ENCODE data around the gene TECR. TPM values are rescaled to one million over a fixed set of nuclear protein-coding genes. Genes with fewer than 3 reads are reported as not detected.
"Not testable (repeated sequence)": the region's sequence is repeated elsewhere in the genome, so short reads cannot be mapped to it uniquely, and the experiment has no call there.

Gene TECR
- total RNA-seq, 1 donor from 2014 or later: 17.0 TPM

DNA sequence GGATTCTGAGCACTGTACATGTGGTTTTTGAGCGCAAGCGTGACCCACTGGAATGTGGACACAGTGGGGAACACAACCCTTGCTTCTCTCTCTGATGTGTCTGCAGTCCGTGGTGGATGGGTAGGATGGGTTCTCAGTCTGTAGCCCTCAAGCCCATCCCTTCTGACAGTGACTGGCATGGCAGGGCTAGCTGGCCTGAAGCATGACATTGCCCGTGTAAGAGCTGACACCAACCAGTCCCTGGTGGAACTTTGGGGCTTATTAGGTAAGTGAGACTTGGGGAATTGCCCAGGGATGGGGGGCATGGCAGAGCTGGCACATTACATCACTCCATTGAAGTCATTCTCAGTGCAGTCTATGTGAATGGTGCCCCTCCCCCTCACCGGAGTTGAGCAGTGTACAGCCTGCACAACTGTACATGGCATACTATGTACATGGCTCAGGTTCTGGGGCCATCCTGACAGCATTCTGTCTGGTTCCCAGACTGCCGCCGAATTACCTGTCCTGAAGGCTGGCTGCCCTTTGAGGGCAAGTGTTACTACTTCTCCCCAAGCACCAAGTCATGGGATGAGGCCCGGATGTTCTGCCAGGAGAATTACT is 70.3 kb downstream of the TECR start:
- no peak for DNase-seq

DNA sequence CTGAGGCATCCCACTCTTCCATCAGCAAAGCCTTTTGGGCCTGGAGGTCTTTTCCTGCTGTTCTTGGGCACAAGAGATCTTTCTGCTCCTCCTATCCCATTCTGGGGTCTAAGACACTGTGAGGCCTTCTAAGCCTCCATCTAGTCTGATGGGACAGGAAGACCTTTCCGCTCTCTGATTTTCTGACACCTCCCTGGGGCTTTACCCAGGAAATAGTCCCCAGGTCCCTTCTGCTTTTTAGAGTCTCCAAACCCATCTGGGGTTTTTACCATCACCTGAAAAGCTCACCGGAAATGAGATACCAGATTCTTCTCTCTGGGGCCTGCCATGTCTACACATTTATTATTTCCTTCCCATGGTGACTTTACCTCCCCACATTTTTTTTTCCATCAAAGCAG is 74.6 kb downstream of the TECR start:
- no peak for DNase-seq

DNA sequence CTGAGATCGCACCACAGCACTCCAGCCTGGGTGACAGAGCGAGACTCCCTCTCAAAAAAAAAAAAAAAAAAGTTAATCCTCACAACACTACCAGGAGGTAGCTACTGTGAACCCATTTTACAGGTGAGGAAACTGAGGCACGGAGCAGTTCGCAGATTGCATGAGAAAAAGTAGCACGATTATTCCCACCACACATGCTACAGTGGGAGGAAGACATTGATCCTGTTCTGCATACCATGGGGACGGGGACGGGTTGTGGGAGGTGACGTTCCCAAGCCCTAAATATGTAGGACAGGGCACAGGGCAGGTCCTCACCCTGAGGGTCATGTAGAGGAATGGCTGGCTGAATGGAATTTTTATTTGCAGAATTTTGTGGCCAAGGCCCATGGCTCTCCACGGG is 77.2 kb downstream of the TECR start:
- no peak for DNase-seq

DNA sequence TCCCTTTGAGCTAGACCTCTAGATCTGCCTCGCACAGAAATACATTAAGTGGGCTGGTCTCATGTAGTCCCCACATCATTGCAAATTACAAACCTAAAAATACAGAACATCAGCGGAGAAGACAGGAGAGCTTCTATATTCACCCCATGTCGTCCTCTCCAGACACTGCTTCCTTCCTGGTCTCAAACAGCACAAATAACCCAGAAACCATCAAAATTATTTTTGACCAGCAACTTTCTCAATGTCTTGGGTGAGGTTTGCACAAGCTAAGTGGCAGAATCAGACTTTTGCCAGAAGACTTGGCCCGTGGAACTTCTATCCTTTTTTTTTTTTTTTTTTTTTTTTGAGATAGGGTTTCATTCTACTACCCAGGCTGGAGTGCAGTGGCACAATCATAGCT is 81.7 kb downstream of the TECR start:
- no peak for DNase-seq

DNA sequence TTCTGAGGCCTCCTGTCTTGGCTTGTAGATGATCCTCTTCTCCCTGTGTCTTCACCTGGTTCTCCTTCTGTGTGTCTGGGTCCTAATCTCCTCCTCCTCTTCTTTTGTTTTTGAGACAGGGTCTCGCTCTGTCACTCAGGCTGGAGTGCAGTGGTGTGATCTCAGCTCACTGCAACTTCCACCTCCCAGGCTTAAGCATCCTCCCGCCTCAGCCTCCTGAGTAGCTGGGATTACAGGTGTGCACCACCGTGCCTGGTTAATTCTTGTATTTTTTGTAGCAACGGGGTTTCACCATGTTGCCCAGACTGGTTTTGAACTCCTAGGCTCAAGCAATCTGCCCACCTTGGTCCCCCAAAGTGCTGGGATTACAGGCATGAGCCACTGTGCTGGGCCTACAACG is 82.8 kb downstream of the TECR start:
- DNase-seq: not testable (repeated sequence)

DNA sequence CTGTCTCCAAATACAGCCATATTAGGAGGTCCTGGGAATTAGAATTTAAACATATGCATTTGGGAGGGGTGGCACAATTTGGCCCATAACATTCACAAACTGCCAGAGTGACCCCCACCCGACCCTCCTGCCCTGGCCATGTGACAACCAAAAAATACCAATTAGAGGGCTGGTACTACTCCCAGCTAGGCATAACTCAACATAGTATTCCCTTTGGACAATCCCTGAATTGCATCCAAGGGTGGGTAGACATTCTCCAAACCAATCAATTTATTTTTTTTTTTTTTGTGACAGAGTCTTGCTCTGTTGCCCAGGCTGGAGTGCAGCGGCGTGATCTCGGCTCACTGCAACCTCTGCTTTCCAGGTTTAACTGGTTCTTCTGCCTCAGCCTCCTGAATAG is 83.3 kb downstream of the TECR start:
- DNase-seq: no peak

DNA sequence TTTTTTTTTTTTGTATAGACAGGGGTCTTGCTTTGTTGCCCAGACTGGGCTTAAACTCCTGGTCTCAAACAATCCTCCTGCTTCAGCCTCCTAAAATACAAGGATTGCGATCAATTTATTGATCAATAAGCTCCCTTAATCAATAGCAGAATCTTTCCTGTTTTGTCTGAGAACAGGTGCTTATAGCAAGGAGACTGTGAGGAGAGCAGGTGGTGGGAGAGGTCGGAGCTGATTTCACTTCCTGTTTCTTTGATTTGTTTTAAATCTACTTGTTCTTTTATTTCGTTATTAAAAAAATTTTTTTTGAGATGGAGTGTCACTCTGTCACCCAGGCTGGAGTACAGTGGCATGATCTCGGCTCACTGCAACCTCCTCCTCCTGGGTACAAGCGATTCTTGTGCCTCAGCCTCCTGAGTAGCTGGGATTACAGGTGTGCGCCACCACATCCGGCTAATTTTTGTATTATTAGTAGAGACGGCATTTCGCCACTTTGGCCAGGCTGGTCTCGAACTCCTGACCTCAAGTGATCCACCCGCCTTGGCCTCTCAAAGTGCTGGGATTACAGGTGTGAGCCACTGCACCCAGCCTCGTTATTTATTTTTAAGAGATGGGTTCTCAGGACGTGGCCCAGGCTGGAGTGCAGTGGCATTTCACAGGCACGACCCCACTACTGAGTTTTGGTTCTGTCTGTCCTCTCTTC is 84.2 kb downstream of the TECR start:
- not testable (repeated sequence) for DNase-seq

DNA sequence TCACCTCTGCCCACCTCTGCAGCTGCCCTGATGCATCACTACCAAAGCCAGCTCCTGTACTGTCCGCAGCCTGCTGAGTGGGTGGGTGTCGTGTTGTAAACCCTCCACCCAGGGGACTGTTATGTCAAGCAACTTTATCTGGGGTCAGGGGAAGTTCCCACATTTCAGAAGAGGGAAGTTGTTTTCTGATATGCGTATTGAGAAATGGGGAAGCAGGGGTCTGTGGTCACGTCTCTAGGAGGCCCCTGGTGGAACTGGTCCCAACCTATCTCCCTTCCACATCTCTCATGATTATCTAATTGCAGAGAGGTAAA is 84.7 kb downstream of the TECR start:
- DNase-seq: no peak

Other genes starting within 250 kb of the TECR start
- gene ADGRE5, start 148.2 kb upstream of the TECR start, total RNA-seq: 5.3 and 12.7 TPM in 2 replicates
- 104 and 123 TPM in 2 replicates for gene DDX39A, start 110.3 kb upstream of the TECR start, total RNA-seq
- gene PKN1, start 96.3 kb upstream of the TECR start, total RNA-seq: 282 and 439 TPM in 2 replicates
- 0.17 and 0.42 TPM in 2 replicates for gene PTGER1, start 54.2 kb upstream of the TECR start, total RNA-seq
- 175 and 182 TPM in 2 replicates for gene GIPC1, start 33.5 kb upstream of the TECR start, total RNA-seq
- 29.5 and 39.5 TPM in 2 replicates for gene DNAJB1, start 11.2 kb upstream of the TECR start, total RNA-seq
- 199 and 268 TPM in 2 replicates for gene NDUFB7, start 42.5 kb downstream of the TECR start, total RNA-seq
- not detected in 2 replicates for gene CLEC17A, start 53.5 kb downstream of the TECR start, total RNA-seq
- not detected in 2 replicates for gene ADGRE3, start 145.2 kb downstream of the TECR start, total RNA-seq
- 6.6 and 16.2 TPM in 2 replicates for gene ZNF333, start 160.5 kb downstream of the TECR start, total RNA-seq
- gene ADGRE2, start 249.0 kb downstream of the TECR start, total RNA-seq: 0.09 and 0.17 TPM in 2 replicates

Measured in dermis blood vessel endothelial cell (primary cell).